Measurements from ENCODE around the gene SLC35D1.

Gene SLC35D1

GRCh38 chr1:67053785-67054772 lies at the start of gene SLC35D1:
Gene SLC35D1, minus strand, starts transcription at chr1:67054148. Its CDS starts 135 bp downstream, at chr1:67054013.
- peak within 1 kb of the TSS; percentile 89 for H3K27ac ChIP-seq
- CTCF ChIA-PET: interaction anchor here (0.6 to 2.0 kb wide), 2 partner anchors 58 to 92 kb away, joined by 3 to 4 read pairs; no protein-coding TSS in a partner anchor
- POLR2A ChIA-PET (ENCODE audit: low non-redundant PET): interaction anchor here (0.6 kb wide), 2 partner anchors 87 to 180 kb away, joined by 3 to 7 read pairs; no protein-coding TSS in a partner anchor
- DNase-seq (ENCODE audit: low spot score): peak; percentile 64
- no peak for TF ChIP-seq CTCF (conservative IDR thresholded peaks at IDR 0.05; ENCODE audit: low read depth)

GRCh38 chr1:67103548-67103947 lies 49.6 kb upstream of the SLC35D1 start:
- DNase-seq (ENCODE audit: low spot score): no peak
- no peak overlapping the region for H3K27ac ChIP-seq
- ChIA-PET CTCF (no interaction called here), POLR2A (ENCODE audit: low non-redundant PET) (no interaction called here)
- TF ChIP-seq CTCF (conservative IDR thresholded peaks at IDR 0.05; ENCODE audit: low read depth): no peak

GRCh38 chr1:67100833-67101232 lies 46.9 kb upstream of the SLC35D1 start:
- POLR2A ChIA-PET (ENCODE audit: low non-redundant PET): no interaction called here
- no peak for DNase-seq (ENCODE audit: low spot score)
- CTCF ChIA-PET: interaction anchor here (0.7 kb wide), 2 partner anchors 27 to 928 kb away, joined by 3 read pairs; no protein-coding TSS in a partner anchor
- H3K27ac ChIP-seq: no peak overlapping the region
- TF ChIP-seq CTCF (conservative IDR thresholded peaks at IDR 0.05; ENCODE audit: low read depth): no peak

- ChIA-PET CTCF (no interaction called here), POLR2A (ENCODE audit: low non-redundant PET) (no interaction called here)
- no peak for TF ChIP-seq CTCF (conservative IDR thresholded peaks at IDR 0.05; ENCODE audit: low read depth)
- no peak overlapping the region for H3K27ac ChIP-seq
- DNase-seq (ENCODE audit: low spot score): no peak
Measured at GRCh38 chr1:67097305-67097704, 43.4 kb upstream of the SLC35D1 start.

GRCh38 chr1:67094191-67094590 lies 40.2 kb upstream of the SLC35D1 start:
- ChIA-PET POLR2A (ENCODE audit: low non-redundant PET) (no interaction called here), CTCF (interaction anchor here (0.6 kb wide), 1 partner anchor 1350 kb away, joined by 3 read pairs; no protein-coding TSS in a partner anchor)
- no peak for TF ChIP-seq CTCF (conservative IDR thresholded peaks at IDR 0.05; ENCODE audit: low read depth)
- DNase-seq (ENCODE audit: low spot score): no peak
- H3K27ac ChIP-seq: no peak overlapping the region

GRCh38 chr1:67089685-67090208 lies 35.8 kb upstream of the SLC35D1 start:
- POLR2A ChIA-PET (ENCODE audit: low non-redundant PET): no interaction called here
- no peak overlapping the region for H3K27ac ChIP-seq
- no peak for TF ChIP-seq CTCF (conservative IDR thresholded peaks at IDR 0.05; ENCODE audit: low read depth)
- CTCF ChIA-PET: no interaction called here
- DNase-seq (ENCODE audit: low spot score): no peak

All from RWPE1 (cell line).